CD4-positive, alpha-beta T cell treated with Interleukin-21 for 1 hour (primary cell): ENCODE measurements around the gene PELI2.

Source experiments
- DNase-seq: peaks from one replicate; pipeline ENCODE4 v3.0.0-alpha.2; 2020

PELI2 gene

GRCh38 chr14:56119201-56119981 is 1.2 kb downstream of the PELI2 start:
- DNase-seq = peak; percentile 16

GRCh38 chr14:56120091-56120691 is 2.0 kb downstream of the PELI2 start:
- no peak for DNase-seq

GRCh38 chr14:56121816-56122215 is 3.6 kb downstream of the PELI2 start:
- no peak for DNase-seq

- DNase-seq = no peak
These were observed 4.1 kb downstream of the PELI2 start for GRCh38 chr14:56122301-56122700.

- DNase-seq = no peak
These were observed 6.1 kb downstream of the PELI2 start for GRCh38 chr14:56124327-56124726.

GRCh38 chr14:56125772-56126636 is 7.8 kb downstream of the PELI2 start:
- DNase-seq = no peak

GRCh38 chr14:56126637-56126913 is 8.4 kb downstream of the PELI2 start:
- no peak for DNase-seq

GRCh38 chr14:56127156-56127555 is 8.9 kb downstream of the PELI2 start:
- no peak for DNase-seq

GRCh38 chr14:56129092-56129491 is 10.9 kb downstream of the PELI2 start:
- no peak for DNase-seq

GRCh38 chr14:56129933-56130332 is 11.7 kb downstream of the PELI2 start:
- DNase-seq = no peak

GRCh38 chr14:56131004-56131864 is 13.0 kb downstream of the PELI2 start:
- no peak for DNase-seq

- no peak for DNase-seq
These were observed 13.9 kb downstream of the PELI2 start for GRCh38 chr14:56131865-56132833.

- no peak for DNase-seq
These were observed 15.3 kb downstream of the PELI2 start for GRCh38 chr14:56133547-56133946.

GRCh38 chr14:56135001-56135400 is 16.8 kb downstream of the PELI2 start:
- DNase-seq = no peak

- no peak for DNase-seq
These were observed 17.5 kb downstream of the PELI2 start for GRCh38 chr14:56135668-56136067.

GRCh38 chr14:56136571-56137452 is 18.6 kb downstream of the PELI2 start:
- DNase-seq = no peak

- DNase-seq = no peak
These were observed 19.2 kb downstream of the PELI2 start for GRCh38 chr14:56137453-56137807.

GRCh38 chr14:56137849-56138248 is 19.6 kb downstream of the PELI2 start:
- no peak for DNase-seq

- no peak for DNase-seq
These were observed 20.7 kb downstream of the PELI2 start for GRCh38 chr14:56138928-56139327.

GRCh38 chr14:56142314-56142713 is 24.1 kb downstream of the PELI2 start:
- no peak for DNase-seq

GRCh38 chr14:56143025-56143424 is 24.8 kb downstream of the PELI2 start:
- no peak for DNase-seq
